Activated naive CD8-positive, alpha-beta T cell treated with anti-CD3 and anti-CD28 coated beads, Interleukin-2, amount 10 ng/mL, durations not matched to agents 7 days and 5 days (primary cell): Measurements from ENCODE around the gene SOX18. TPM values are rescaled to one million over a fixed set of nuclear protein-coding genes. Genes with fewer than 3 reads are reported as not detected.
A peak's percentile ranks its signal among the peaks of the same experiment; 100 is the strongest.

Source experiments
- ATAC-seq: fragments of 150-1000 bp; cut with Tn5 transposase; one replicate; pipeline ENCODE4 v1.10.0; 2021; ENCODE audit warnings: low read depth, moderate library complexity
- POLR2A ChIA-PET: fragments of 350-600 bp; sonication (Branson Sonifier 250); formaldehyde crosslinking; loops from one replicate; lab custom pipeline; 2021; ENCODE audit warnings: antibody characterized with exemption; lab: Charles Lee
- DNase-seq: peaks from one replicate; pipeline ENCODE4 v3.0.0; 2021
- H3K27ac Mint-ChIP-seq: one replicate; pipeline ENCODE4 v1.8.0; 2022; ENCODE audit warnings: mild to moderate bottlenecking, mixed read lengths
- H3K27me3 Mint-ChIP-seq: one replicate; pipeline ENCODE4 v1.8.0; 2022; ENCODE audit warnings: mild to moderate bottlenecking, moderate library complexity, mixed read lengths
- H3K36me3 Mint-ChIP-seq: one replicate; pipeline ENCODE4 v1.8.0; 2021; ENCODE audit warnings: mild to moderate bottlenecking, mixed read lengths
- H3K4me1 Mint-ChIP-seq: one replicate; pipeline ENCODE4 v1.8.0; 2021; ENCODE audit warnings: mixed read lengths
- H3K4me3 Mint-ChIP-seq: one replicate; pipeline ENCODE4 v1.8.0; 2022; ENCODE audit warnings: mild to moderate bottlenecking, moderate library complexity, mixed read lengths
- H3K9me3 Mint-ChIP-seq: one replicate; pipeline ENCODE4 v1.8.0; 2021; ENCODE audit warnings: mixed read lengths
- total RNA-seq, 2 experiments: library from RNA; stranded (reverse); gene quantifications; one replicate each; pipeline ENCODE4 v1.2.3, GENCODE V29; 2021

SOX18 gene
- total RNA-seq, 2 experiments from 2014 or later: 0.30 to 0.51 TPM

DNA sequence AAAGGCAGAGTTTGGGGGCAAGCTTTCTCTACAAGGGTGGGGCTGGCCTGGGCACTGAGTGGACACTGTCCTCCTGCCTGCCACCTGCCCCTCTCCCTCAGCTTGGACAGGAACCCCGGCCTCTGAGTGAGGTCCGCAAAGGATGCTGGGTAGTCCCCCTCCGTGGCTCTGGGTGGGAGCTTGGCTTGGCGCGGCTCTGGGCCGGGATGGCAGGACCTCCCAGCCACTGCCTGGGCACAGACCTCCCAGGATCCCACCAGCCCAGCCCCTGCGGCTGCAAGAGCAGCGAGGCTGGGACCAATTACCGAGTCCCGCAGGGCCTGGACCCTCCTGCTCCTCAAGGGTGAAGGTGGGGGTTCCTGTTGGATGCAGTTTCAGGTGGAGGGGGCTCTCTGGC is 2.9 kb upstream of the SOX18 start:
- peaks cover 7% of the 10 kb centered on the region for H3K4me1 Mint-ChIP-seq
- H3K36me3 Mint-ChIP-seq: no peaks in the 10 kb centered on the region
- no peak for DNase-seq
- H3K4me3 Mint-ChIP-seq: no peak overlapping the region
- POLR2A ChIA-PET: interaction anchor here (1.2 to 4.7 kb wide), 4 partner anchors 8 to 26 kb away, joined by 4 to 23 read pairs (median 5); partner anchors contain the start of gene TCEA2
- ATAC-seq: no peak
- H3K27ac Mint-ChIP-seq: no peak overlapping the region
- H3K27me3 Mint-ChIP-seq: peaks cover 16% of the 10 kb centered on the region
- H3K9me3 Mint-ChIP-seq: no peaks in the 10 kb centered on the region

DNA sequence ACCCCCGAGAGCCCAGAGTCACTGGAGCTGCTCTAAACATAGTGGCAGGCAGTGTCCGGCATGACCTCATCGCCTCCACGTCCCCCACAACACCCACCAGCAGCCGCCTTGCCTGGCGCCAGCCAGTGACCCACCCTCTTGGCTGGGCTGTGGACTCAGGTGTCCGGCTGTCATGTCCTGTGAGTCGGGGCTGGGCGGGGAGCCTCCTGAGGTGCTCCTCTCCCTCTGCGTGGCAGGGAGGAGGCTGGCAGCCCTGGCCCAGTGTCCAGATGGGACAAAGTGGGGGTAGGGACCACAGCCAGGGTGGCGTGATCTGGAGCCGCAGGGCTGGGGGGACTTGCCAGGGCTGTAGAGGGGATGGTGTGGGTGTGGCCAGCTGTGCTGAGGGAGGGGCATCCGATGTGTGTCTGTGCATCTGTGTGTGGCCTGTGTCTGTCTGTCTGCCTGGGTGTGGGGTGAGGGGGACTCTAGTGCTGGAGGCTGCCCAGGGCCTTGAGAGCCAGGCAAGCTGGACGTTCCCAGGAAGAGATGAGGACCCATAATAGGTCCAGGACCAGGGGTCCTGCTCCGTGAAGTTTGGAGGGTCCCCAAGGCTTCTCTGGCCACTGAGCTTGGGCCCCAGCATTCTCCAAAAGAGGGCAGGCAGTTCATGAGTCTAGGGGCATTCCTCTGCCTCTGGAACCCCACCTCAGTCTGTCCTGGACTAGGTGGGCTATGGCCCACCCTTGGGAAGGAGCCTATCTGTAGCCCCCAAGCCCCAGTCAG is 2.3 kb upstream of the SOX18 start:
- H3K36me3 Mint-ChIP-seq: no peaks in the 10 kb centered on the region
- POLR2A ChIA-PET: interaction anchor here (1.2 to 4.7 kb wide), 4 partner anchors 9 to 26 kb away, joined by 4 to 23 read pairs (median 5); partner anchors contain the start of gene TCEA2

DNA sequence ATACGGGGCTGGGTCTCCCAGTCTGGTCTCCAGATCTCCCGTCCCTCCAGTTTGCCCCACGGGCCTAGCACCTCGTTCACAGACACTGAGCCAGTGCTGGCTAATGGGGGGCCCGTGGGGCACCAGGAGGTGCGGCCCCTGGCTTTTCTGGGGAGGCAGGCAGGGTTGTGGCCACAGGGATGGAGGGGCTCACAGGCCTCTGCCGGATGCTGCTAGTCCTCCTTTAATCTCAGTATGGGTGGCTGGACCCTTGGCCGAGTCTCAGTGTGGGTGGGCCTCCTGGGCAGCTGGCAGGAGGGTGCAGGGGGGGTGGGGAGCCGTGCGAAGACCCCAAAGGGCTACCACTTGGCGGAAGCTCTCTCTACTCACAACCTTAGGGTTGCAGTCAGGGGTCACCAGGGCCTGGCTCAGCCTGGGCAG is 1.6 kb upstream of the SOX18 start:
- Mint-ChIP-seq H3K4me3 (no peak overlapping the region), H3K4me1 (peaks cover 12% of the 10 kb centered on the region), H3K36me3 (no peaks in the 10 kb centered on the region), H3K27me3 (peaks cover 26% of the 10 kb centered on the region), H3K9me3 (no peaks in the 10 kb centered on the region), H3K27ac (no peak overlapping the region)
- POLR2A ChIA-PET: interaction anchor here (0.6 to 4.7 kb wide), 3 partner anchors 11 to 64 kb away, joined by 3 to 23 read pairs (median 4); partner anchors contain the start of gene C20orf204
- no peak for DNase-seq
- no peak for ATAC-seq

More for the DNA sequence above, 2.3 kb upstream of the SOX18 start:
- Mint-ChIP-seq H3K27ac (no peak overlapping the region), H3K9me3 (no peaks in the 10 kb centered on the region), H3K4me1 (peaks cover 7% of the 10 kb centered on the region), H3K27me3 (peaks cover 20% of the 10 kb centered on the region), H3K4me3 (no peak overlapping the region)
- DNase-seq (no peak), ATAC-seq (no peak)

DNA sequence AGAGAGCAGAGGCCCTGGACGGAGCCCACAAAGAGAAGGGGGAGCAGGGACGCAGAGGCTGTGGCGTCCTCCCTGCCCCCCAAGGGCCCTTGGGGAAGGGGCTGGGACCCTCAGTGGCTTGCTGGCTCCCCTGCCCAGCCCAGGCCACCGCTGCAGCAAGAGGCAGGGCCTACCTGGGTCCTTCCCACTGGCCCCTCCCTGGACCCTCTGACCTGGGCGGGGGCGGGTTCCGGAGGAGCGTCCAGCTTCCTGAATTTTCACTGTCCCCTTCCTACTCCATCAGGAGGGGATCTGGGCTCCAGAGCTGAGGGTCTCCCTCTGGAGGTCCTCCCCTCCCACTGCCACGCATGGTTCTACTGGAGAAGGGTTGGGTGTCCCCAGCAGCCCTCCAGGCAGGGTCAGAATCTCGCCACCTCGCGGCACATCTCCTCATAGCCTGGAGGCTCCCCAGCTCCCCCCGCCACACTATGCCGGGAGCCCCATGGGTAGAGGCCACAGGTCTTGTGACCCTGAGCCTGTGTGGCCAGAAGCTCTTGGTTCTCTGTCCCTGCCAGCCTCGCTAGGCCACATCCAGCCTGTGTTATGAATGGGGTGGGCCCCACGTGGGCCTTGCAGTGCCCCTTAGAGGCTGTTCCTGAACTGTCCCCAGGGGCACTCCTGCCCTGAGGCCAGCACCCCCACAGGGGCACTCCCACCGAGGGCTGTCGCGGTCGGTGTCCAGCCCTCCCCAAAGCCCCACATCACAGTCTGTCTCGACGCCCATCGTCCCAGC is 1.0 kb upstream of the SOX18 start:
- no peaks in the 10 kb centered on the region for H3K9me3 Mint-ChIP-seq
- ATAC-seq (no peak), DNase-seq (no peak)
- POLR2A ChIA-PET: interaction anchor here (0.6 to 1.2 kb wide), 2 partner anchors 15 to 64 kb away, joined by 3 to 4 read pairs; partner anchors contain the start of gene C20orf204
- no peaks in the 10 kb centered on the region for H3K36me3 Mint-ChIP-seq
- H3K4me3 Mint-ChIP-seq: peak overlapping the region; percentile 30
- H3K4me1 Mint-ChIP-seq: peaks cover 16% of the 10 kb centered on the region
- no peak overlapping the region for H3K27ac Mint-ChIP-seq
- peaks cover 28% of the 10 kb centered on the region for H3K27me3 Mint-ChIP-seq

DNA sequence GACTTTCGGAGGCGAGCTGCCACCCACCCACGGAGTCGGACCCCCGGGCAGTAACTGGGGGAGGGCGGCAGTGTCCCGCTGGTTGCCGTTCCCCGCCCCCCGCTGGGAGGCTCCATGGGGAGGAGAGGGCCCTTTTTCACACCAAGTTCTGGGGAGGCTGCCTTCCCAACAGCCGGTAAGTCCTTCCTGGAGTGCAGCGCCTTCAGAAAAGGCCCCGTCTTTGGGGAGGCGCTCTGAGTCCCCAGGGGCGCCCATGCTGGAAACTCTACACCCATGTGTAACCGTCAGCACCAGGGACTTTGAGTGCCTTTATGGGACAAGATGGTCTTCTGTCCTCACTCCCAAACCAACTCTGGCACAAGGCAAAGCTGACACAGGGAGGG is 430 bp upstream of the SOX18 start:
- H3K27me3 Mint-ChIP-seq: peaks cover 28% of the 10 kb centered on the region
- H3K4me3 Mint-ChIP-seq: peak overlapping the region; percentile 30
- H3K9me3 Mint-ChIP-seq: no peaks in the 10 kb centered on the region
- peaks cover 13% of the 10 kb centered on the region for H3K4me1 Mint-ChIP-seq
- H3K36me3 Mint-ChIP-seq: no peaks in the 10 kb centered on the region
- POLR2A ChIA-PET: no interaction called here
- H3K27ac Mint-ChIP-seq: no peak overlapping the region
- DNase-seq: no peak
- no peak for ATAC-seq

- no peak overlapping the region for H3K4me3 Mint-ChIP-seq
- POLR2A ChIA-PET: no interaction called here
- no peaks in the 10 kb centered on the region for H3K9me3 Mint-ChIP-seq
- H3K27me3 Mint-ChIP-seq: peaks cover 30% of the 10 kb centered on the region
- H3K4me1 Mint-ChIP-seq: peaks cover 13% of the 10 kb centered on the region
- no peak for ATAC-seq
- no peaks in the 10 kb centered on the region for H3K36me3 Mint-ChIP-seq
- no peak overlapping the region for H3K27ac Mint-ChIP-seq
- DNase-seq: peak; percentile 41
Measured at GRCh38 chr20:64048402-64049044, 916 bp downstream of the SOX18 start.

DNA sequence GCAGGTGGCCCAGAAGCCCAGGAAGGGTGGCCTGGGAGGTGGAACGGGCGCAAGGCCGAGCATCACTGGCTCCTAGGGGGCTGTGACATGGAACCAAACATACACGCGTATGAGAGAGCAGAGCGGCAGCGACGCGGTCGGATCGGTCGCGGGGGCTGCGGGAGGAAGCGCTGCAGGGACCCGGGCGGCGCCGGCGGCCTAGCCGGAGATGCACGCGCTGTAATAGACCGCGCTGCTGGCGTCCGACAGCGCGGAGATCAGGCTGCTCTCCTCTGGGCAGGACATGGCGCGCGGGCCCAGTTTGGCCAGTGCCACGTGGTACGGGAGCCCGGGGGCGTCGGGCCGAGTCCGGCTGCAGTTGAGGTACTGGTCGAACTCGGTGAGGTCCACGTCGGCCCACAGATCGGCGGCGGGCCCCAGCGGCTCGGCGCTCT is 1.5 kb downstream of the SOX18 start:
- no peak for ATAC-seq
- no peak for DNase-seq
- peak overlapping the region; percentile 30 for H3K4me3 Mint-ChIP-seq
- H3K4me1 Mint-ChIP-seq: peaks cover 13% of the 10 kb centered on the region
- H3K36me3 Mint-ChIP-seq: no peaks in the 10 kb centered on the region
- peaks cover 28% of the 10 kb centered on the region for H3K27me3 Mint-ChIP-seq
- POLR2A ChIA-PET: interaction anchor here (0.6 kb wide), 1 partner anchor 107 kb away, joined by 4 read pairs; no protein-coding TSS in a partner anchor
- no peaks in the 10 kb centered on the region for H3K9me3 Mint-ChIP-seq
- H3K27ac Mint-ChIP-seq: no peak overlapping the region

DNA sequence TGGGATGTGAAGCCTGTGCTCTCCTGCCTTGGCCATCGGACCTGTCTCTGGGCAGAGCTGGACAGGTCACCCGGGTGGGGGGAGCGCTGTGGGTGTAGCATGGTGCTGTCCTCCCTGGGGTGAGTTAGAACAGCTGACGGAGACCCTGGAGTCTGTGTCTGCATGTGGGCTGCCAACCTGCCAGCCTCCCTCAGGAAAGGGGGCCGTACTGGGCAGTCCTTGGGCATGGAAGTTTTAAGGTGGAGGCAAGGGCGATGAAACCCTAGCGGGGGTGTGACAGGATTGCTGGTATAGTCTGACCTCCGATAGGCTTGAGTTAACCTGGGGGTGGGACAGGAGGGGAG is 2.4 kb downstream of the SOX18 start:
- Mint-ChIP-seq H3K4me3 (no peak overlapping the region), H3K36me3 (no peaks in the 10 kb centered on the region)
- POLR2A ChIA-PET: interaction anchor here (0.6 kb wide), 1 partner anchor 106 kb away, joined by 4 read pairs; no protein-coding TSS in a partner anchor

DNA sequence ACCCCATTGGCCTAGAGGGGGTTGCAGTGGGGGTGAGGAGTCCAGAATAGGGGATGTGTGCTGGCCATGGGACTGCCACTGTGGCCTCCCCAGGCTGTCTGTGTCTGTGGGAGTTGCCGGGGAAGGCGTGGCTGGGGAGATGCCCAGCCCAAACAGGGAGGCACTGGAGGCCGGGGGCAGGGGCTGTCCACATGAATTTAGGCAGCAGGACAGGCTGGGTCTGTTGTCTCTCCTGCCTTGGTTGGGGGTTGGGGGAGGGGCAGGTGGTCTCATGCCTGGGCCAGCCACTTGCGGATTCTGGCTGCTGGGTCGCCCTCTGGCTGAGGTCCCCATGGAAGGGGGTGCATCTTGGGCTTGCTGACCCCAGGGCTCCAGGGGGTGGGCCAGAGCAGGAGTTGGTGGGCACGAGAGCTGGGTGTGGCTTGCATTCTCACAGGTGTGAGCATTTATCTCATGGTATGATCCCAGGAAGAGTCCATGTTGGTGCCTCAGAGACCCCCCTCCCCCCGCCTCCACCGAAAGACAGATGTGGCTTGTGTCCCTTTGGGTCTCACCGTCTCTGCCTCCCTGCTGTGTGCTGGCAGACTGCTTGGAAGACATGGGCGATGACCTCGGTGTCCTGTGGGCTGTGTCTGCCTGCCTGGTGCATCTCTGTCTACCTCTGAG is 4.0 kb downstream of the SOX18 start:
- H3K4me3 Mint-ChIP-seq: no peak overlapping the region
- peaks cover 21% of the 10 kb centered on the region for H3K4me1 Mint-ChIP-seq
- DNase-seq (no peak), ATAC-seq (no peak)
- H3K9me3 Mint-ChIP-seq: no peaks in the 10 kb centered on the region
- peak overlapping the region; percentile 0 for H3K27ac Mint-ChIP-seq
- POLR2A ChIA-PET: no interaction called here
- no peaks in the 10 kb centered on the region for H3K36me3 Mint-ChIP-seq
- H3K27me3 Mint-ChIP-seq: peaks cover 25% of the 10 kb centered on the region

More for the DNA sequence above, 2.4 kb downstream of the SOX18 start:
- no peak overlapping the region for H3K27ac Mint-ChIP-seq
- H3K4me1 Mint-ChIP-seq: peaks cover 13% of the 10 kb centered on the region
- DNase-seq (no peak), ATAC-seq (no peak)
- peaks cover 28% of the 10 kb centered on the region for H3K27me3 Mint-ChIP-seq
- H3K9me3 Mint-ChIP-seq: no peaks in the 10 kb centered on the region

DNA sequence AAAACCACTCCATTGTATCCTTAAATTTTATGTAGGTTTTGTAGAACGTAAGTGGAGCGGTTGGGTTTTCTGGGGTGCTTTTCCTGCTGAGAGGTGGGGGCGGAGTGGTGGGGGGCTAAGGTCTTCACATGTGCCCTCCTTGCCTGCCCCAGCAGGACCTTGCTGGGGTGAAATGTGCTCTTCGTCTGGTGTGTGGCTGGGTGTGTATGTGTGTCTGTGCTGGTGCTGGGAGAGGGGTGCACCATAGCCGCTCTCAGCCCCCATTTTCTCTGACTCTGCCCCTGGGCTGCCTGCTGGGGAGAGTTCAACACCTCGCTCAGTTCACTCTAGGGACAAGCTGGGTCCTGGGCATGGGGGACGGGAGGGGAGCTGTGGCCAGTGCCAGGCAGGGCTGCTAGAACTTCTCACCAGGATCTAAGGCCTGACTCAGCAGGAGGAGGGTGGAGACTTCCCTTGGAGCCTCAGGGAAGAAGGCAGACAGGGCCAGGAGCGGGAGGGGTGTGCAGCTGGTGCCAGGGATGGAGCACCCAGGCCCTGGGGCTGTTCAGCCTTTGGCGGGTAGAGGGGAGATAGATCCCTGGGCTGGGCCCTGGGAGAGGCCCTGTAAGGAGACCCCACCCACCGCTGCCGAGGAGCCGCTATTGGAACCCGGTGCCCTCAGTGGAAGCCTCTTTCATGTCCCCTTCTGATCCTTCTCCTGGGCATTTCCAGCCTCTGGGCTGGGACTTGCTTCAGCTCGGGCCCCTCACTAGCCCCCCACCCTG is 4.8 kb downstream of the SOX18 start:
- H3K27me3 Mint-ChIP-seq: peaks cover 22% of the 10 kb centered on the region
- no peak for ATAC-seq
- H3K4me1 Mint-ChIP-seq: peaks cover 28% of the 10 kb centered on the region
- no peaks in the 10 kb centered on the region for H3K9me3 Mint-ChIP-seq
- DNase-seq: no peak
- H3K27ac Mint-ChIP-seq: peak overlapping the region; percentile 0
- H3K4me3 Mint-ChIP-seq: no peak overlapping the region
- H3K36me3 Mint-ChIP-seq: peaks cover 1% of the 10 kb centered on the region
- POLR2A ChIA-PET: interaction anchor here (0.7 to 2.4 kb wide), 4 partner anchors 9 to 177 kb away, joined by 3 to 26 read pairs (median 3); partner anchors contain the start of gene TCEA2

DNA sequence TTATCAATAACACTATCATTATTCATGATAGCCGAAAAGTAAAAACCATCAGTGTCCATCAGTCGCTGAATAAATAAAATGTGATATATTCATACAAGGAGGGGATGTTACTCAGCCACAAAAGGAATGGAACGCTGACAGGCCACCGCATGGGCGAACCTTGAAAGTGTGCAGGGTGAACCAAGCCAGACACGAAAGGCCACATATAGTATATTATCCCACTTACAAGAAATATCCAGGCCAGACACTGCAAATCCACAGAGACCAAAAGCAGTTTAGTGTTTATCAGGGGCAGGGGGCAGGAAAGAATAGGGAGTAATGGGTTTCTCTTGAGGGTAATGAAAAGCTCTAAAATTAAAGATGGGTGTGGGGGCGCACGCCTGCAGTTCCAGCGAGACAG is 5.7 kb downstream of the SOX18 start:
- DNase-seq: no peak
- H3K27ac Mint-ChIP-seq: peak overlapping the region; percentile 56
- no peak overlapping the region for H3K4me3 Mint-ChIP-seq
- H3K9me3 Mint-ChIP-seq: no peaks in the 10 kb centered on the region
- H3K27me3 Mint-ChIP-seq: peaks cover 19% of the 10 kb centered on the region
- ATAC-seq: no peak
- POLR2A ChIA-PET: interaction anchor here (0.7 to 2.4 kb wide), 3 partner anchors 10 to 176 kb away, joined by 3 to 26 read pairs (median 3); no protein-coding TSS in a partner anchor
- H3K4me1 Mint-ChIP-seq: peaks cover 30% of the 10 kb centered on the region
- peaks cover 1% of the 10 kb centered on the region for H3K36me3 Mint-ChIP-seq
